Spleen (tissue), 7 donors: Measurements from ENCODE around the gene PIAS1.

ENCODE experiments used
- POLR2A ChIP-seq, 3 donors: fragments of 450-650 bp; IDR thresholded peaks; one replicate each; pipeline ENCODE4 v1.5.1; 2017; ENCODE audit warnings: antibody characterized with exemption in 3 of 3, mild to moderate bottlenecking in 1 of 3
- POLR2AphosphoS5 ChIP-seq, 3 donors: sonication (generic); formaldehyde crosslinking; IDR thresholded peaks; one replicate each; pipeline ENCODE4 v1.5.1; 2017; ENCODE audit warnings: antibody characterized with exemption in 3 of 3
- TF ChIP-seq, protein P1 (sequence below), 11 experiments: fragments of 200-600 bp in 7 of 11; fragments of 450-650 bp in 4 of 11; sonication (generic) in 4 of 11; IDR thresholded peaks in 8 of 11; conservative IDR thresholded peaks in 3 of 11; 1 replicate in 7 of 11; 2 replicates in 4 of 11; pipeline versions ENCODE4 v1.4.0 to v1.8.0; 2016 to 2021; ENCODE audit warnings: antibody characterized with exemption in 11 of 11, inconsistent platforms in 4 of 11, mild to moderate bottlenecking in 1 of 11
- donor health status: DM: no; HTN: no; CAD: no; lungs with moderate emphysema.
- donor health status: DM: no; HTN: no; CAD: no.
- donor health status: DM: no; HTN: no; CAD: no.

GRCh38 chr15:68027388-68027787 lies 26.7 kb upstream of the PIAS1 start:
- TF ChIP-seq POLR2A (IDR thresholded peaks at IDR 0.05), result no peak
- TF ChIP-seq, protein P1, sequence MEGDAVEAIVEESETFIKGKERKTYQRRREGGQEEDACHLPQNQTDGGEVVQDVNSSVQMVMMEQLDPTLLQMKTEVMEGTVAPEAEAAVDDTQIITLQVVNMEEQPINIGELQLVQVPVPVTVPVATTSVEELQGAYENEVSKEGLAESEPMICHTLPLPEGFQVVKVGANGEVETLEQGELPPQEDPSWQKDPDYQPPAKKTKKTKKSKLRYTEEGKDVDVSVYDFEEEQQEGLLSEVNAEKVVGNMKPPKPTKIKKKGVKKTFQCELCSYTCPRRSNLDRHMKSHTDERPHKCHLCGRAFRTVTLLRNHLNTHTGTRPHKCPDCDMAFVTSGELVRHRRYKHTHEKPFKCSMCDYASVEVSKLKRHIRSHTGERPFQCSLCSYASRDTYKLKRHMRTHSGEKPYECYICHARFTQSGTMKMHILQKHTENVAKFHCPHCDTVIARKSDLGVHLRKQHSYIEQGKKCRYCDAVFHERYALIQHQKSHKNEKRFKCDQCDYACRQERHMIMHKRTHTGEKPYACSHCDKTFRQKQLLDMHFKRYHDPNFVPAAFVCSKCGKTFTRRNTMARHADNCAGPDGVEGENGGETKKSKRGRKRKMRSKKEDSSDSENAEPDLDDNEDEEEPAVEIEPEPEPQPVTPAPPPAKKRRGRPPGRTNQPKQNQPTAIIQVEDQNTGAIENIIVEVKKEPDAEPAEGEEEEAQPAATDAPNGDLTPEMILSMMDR (IDR thresholded peaks at IDR 0.05 in 8 of 11, conservative IDR thresholded peaks at IDR 0.05 in 3 of 11), result no peak
- TF ChIP-seq POLR2AphosphoS5 (IDR thresholded peaks at IDR 0.05), result no peak
